ENCODE measurements around the gene CHRM4.

The CHRM4 gene

GRCh38 chr11:46391578-46392420 lies at the start of gene CHRM4:
CHRM4 (minus strand) TSS chr11:46391776; CDS start chr11:46386557, 5,219 bp downstream.
- Histone ChIP-seq H3K27me3 (replicated peaks) (peaks cover 16% of the 10 kb centered on the region), H3K4me3 (ENCODE audit: low read depth, low read length) (peak within 1 kb of the TSS; percentile 37), H3K27ac (no peak within 1 kb of the TSS), H3K36me3 (replicated peaks) (peaks cover 4% of the 10 kb centered on the region)
- no peak for DNase-seq
- peak; percentile 49 for TF ChIP-seq CTCF (IDR thresholded peaks at IDR 0.05; ENCODE audit: low read depth, low read length, missing control alignments)
- in situ Hi-C loops (cut with HindIII; ENCODE audit: low pct_ligation_motif_present, low sequenced_read_pairs), result no loop called here

- Histone ChIP-seq H3K27me3 (replicated peaks) (no peaks in the 10 kb centered on the region), H3K4me3 (ENCODE audit: low read depth, low read length) (no peak overlapping the region), H3K36me3 (replicated peaks) (peaks cover 9% of the 10 kb centered on the region), H3K27ac (no peak overlapping the region)
- in situ Hi-C loops (cut with HindIII; ENCODE audit: low pct_ligation_motif_present, low sequenced_read_pairs), result no loop called here
- TF ChIP-seq CTCF (IDR thresholded peaks at IDR 0.05; ENCODE audit: low read depth, low read length, missing control alignments), result no peak
- no peak for DNase-seq
Observed at GRCh38 chr11:46438211-46438610, 46.6 kb upstream of the CHRM4 start.

GRCh38 chr11:46437122-46437689 lies 45.6 kb upstream of the CHRM4 start:
- TF ChIP-seq CTCF (IDR thresholded peaks at IDR 0.05; ENCODE audit: low read depth, low read length, missing control alignments), result no peak
- Histone ChIP-seq H3K27ac (no peak overlapping the region), H3K27me3 (replicated peaks) (no peaks in the 10 kb centered on the region), H3K36me3 (replicated peaks) (peaks cover 14% of the 10 kb centered on the region), H3K4me3 (ENCODE audit: low read depth, low read length) (no peak overlapping the region)
- no peak for DNase-seq
- in situ Hi-C loops (cut with HindIII; ENCODE audit: low pct_ligation_motif_present, low sequenced_read_pairs), result no loop called here

GRCh38 chr11:46436113-46436512 lies 44.5 kb upstream of the CHRM4 start:
- Histone ChIP-seq H3K36me3 (replicated peaks) (peaks cover 16% of the 10 kb centered on the region), H3K4me3 (ENCODE audit: low read depth, low read length) (no peak overlapping the region), H3K27ac (no peak overlapping the region), H3K27me3 (replicated peaks) (no peaks in the 10 kb centered on the region)
- TF ChIP-seq CTCF (IDR thresholded peaks at IDR 0.05; ENCODE audit: low read depth, low read length, missing control alignments), result no peak
- DNase-seq, result no peak
- in situ Hi-C loops (cut with HindIII; ENCODE audit: low pct_ligation_motif_present, low sequenced_read_pairs), result no loop called here

GRCh38 chr11:46435679-46436078 lies 44.1 kb upstream of the CHRM4 start:
- Histone ChIP-seq H3K27me3 (replicated peaks) (no peaks in the 10 kb centered on the region), H3K36me3 (replicated peaks) (peaks cover 16% of the 10 kb centered on the region), H3K4me3 (ENCODE audit: low read depth, low read length) (no peak overlapping the region), H3K27ac (no peak overlapping the region)
- in situ Hi-C loops (cut with HindIII; ENCODE audit: low pct_ligation_motif_present, low sequenced_read_pairs), result no loop called here
- DNase-seq, result no peak
- TF ChIP-seq CTCF (IDR thresholded peaks at IDR 0.05; ENCODE audit: low read depth, low read length, missing control alignments), result no peak
